Right ventricle myocardium superior (tissue), 1 donor: ENCODE data around the gene MBD3L5. TPM values are rescaled to one million over a fixed set of nuclear protein-coding genes. Genes with fewer than 3 reads are reported as not detected.

Experiments
- ATAC-seq: fragments of 200-7000 bp; cut with Tn5 transposase; one replicate; pipeline ENCODE4 v1.9.1; 2020; ENCODE audit warnings: mild to moderate bottlenecking; ENCODE audit not compliant: poor library complexity
- DNase-seq: peaks from one replicate; pipeline ENCODE4 v3.0.0-alpha.2; 2020
- intact Hi-C: fragments of 100-400 bp; cut with DNase I; formaldehyde crosslinking; loops from one replicate; pipeline ENCODE4 v1.11.2; 2022
- total RNA-seq: library from RNA; stranded (reverse); fragmentation: NEBNext Ultra II Directional; extraction: Animal tissue kit (Norgen Biotek cat#: 25700); gene quantifications from one replicate; pipeline ENCODE4 v1.2.1, GENCODE V29; 2021
- donor health status: DM: no; HTN: yes; CAD: no; lungs with severe emphysema.

Gene MBD3L5
- total RNA-seq, 1 donor from 2014 or later, result not detected

DNA sequence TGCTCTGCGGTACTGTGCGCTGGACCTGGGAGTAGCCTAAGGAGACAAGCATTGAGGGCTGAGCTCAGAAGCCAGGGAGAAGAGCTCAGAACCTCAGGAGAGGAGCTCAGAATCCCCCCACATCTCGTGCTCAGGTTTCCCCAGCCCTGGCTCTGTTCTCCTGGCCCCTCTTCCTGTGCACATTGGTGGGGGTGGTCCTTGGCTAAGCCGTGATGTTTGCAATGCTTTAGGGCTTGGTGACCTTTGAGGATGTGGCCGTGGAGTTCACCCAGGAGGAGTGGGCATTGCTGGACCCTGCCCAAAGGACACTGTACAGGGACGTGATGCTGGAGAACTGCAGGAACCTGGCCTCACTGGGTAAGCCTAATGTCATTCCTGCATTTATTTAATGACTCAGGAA lies 45.8 kb downstream of the MBD3L5 start:
- DNase-seq (no peak), ATAC-seq (no peak)
- intact Hi-C loops, result no loop called here

- DNase-seq (no peak), ATAC-seq (no peak)
- intact Hi-C loops, result no loop called here
These were observed 47.6 kb downstream of the MBD3L5 start for GRCh38 chr19:7078008-7078407.

Other genes with a start within 250 kb of the MBD3L5 start
- 0.24 TPM for gene ADGRE1, start 143.0 kb upstream of the MBD3L5 start, total RNA-seq
- not detected for gene MBD3L2B, start 9.1 kb upstream of the MBD3L5 start, total RNA-seq
- gene MBD3L4, start 9.6 kb downstream of the MBD3L5 start, total RNA-seq, result not detected
- not detected for gene MBD3L2, start 18.7 kb downstream of the MBD3L5 start, total RNA-seq
- not detected for gene MBD3L3, start 28.1 kb downstream of the MBD3L5 start, total RNA-seq
- 2.9 TPM for gene ZNF557, start 39.1 kb downstream of the MBD3L5 start, total RNA-seq